ENCODE measurements around the gene CMTM1.
A peak's percentile ranks its signal among the peaks of the same experiment; 100 is the strongest.

Gene CMTM1

DNA sequence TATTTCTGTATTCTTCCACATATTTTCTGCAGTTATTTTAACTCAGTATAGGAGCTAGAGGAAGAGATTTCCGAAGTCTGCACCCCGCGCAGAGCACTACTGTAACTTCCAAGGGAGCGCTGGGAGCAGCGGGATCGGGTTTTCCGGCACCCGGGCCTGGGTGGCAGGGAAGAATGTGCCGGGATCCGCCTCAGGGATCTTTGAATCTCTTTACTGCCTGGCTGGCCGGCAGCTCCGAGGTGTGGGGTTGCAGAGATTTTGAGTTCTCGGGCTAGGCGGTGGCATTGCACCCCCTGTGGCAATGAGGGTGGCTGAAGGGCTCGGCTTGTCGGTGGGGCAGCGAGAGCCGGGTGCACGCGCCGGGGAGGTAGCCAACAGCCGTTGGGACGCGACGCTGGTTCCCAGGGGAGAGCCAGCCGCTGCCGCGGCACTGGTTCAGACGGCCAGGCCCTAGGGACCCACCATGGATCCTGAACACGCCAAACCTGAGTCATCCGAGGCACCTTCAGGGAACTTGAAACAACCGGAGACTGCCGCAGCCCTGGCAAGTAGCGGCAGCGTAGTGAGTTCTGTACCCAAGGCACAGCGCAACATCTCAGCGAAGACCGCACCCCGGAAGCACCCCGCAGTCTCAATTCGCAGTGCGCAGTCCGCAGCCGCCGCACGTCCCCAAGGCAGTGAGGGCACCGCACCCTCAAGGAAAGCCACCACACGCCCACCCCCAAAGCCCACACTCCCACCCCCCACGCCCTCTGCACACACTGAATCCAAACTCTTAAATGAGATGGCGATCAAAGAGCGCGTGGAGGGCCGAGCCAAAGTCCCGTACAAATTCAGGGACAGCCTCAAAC, at the start of gene CMTM1:
Gene CMTM1, plus strand, starts transcription at position 389 of the 851 bp plus-strand sequence. Its CDS starts 75 bp downstream, at position 464.
- no peak for DNase-seq (ENCODE audit: low read depth in 2 of 2)

DNA sequence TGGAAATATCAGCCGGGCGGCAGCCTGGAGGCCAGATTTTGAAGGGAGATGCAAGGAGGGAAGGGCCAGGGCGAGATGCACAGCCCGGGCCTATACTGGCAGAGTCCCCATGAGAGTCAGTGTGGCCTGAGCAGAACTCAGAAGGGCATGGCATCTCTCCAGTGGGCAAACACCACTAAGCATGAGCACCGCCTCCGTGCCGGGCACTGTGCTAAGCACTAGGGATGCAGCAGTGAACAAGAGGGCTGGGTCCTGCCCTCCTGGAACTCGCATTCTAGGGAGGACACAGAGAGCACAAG, 49.8 kb upstream of the CMTM1 start:
- DNase-seq (ENCODE audit: low read depth in 2 of 2) = no peak

GRCh38 chr16:66516808-66517585, 49.2 kb upstream of the CMTM1 start:
- DNase-seq (ENCODE audit: low read depth in 2 of 2) = peak; percentile 30 to 57

DNA sequence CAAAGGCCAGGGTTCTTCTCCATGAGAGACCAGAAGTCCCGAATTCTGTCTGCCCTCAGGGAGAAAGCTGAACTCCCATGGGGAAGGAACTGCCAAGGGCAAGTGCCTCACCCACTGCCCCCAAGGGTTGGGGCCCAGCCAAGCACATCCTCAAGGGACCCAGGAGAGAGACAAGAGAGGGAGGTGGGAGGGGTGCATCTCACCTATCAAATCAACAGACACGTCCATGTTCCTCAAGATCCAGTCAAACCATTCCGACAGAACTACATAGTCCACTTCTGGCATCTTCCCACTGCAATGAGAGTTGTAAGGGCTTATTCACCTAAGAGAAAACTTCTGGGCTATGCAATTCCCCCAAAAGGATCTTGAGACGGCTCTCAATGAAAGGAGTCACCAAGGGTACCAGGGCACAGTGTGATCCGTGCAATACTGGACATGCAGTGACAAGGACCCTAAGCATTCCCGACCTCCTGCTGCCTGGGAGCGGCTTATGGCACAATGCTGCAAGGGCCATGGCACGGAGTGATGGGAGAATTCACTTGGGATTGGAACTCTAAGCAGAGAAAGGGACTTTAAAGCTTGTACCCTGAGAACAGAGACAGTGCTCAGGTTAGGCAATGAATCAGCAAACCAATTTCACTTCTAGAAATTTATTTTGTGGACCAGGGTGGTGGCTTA, 48.5 kb upstream of the CMTM1 start:
- no peak for DNase-seq (ENCODE audit: low read depth in 2 of 2)

DNA sequence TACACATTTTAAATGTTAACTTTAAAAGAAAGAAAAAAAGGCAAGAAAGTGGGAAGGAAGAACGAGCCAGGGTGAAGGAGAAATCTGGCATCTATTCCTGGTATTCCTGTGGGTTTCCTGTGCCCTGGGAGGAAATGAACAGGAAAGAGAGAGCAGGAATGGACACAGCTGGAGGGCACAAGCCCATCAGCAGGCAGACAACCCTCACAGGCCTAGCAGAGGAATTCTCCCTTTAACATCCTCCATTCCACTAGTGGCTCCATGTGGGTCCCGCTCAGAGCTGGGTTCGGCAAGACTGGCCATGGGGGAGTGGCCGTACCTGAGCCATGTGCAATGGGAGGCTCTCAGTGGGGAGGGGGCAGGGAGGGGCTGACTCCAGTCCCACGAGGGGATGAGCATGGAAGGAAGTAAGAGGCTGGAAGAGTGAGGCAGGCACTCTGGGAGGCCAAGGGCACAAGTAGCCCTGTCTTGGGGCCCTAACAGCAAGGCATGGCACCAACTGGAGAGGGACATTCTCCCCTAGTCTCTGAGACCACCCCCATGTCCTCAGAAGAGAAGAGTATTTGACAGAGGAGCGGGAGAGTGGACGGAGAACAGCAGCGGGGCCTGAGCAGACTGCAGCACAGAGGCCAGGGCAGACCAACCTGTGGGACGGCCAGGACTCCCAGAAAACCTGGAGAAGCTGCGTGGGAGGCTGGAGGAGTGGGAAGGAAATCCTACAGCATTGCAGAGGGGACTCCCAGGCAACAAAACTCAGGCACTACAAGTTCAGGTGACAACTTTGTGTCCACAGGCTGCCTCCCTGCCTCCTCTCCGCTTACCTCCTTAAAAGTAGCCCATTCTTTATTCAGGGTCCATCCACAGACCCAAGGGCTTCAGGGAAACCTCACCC, 46.5 kb upstream of the CMTM1 start:
- no peak for DNase-seq (ENCODE audit: low read depth in 2 of 2)

- DNase-seq (ENCODE audit: low read depth in 2 of 2) = no peak
These were observed 45.7 kb upstream of the CMTM1 start for GRCh38 chr16:66520406-66521170.

DNA sequence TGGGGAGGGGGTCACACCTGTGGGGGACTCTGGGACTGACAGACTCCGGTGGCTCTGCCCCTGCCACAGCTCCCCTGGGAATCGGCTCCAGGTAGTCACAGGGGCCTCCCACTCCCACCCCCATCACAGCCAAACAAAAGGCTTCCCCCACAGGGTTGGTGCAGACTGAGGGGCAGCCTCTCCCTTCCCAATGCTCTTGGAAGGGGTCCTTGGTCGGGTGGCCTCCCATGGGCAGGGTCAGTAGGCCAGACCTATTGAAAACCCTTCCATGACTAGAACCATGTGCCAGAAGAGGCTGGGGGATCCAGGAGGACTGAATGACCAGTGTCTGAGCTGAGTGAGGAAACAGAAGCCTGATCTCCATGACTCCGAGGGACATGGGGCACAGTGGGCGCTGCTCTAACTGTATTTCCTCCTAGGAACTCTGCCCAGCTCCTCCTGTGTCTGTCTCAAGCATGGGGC, 45.0 kb upstream of the CMTM1 start:
- DNase-seq (ENCODE audit: low read depth in 2 of 2) = no peak

DNA sequence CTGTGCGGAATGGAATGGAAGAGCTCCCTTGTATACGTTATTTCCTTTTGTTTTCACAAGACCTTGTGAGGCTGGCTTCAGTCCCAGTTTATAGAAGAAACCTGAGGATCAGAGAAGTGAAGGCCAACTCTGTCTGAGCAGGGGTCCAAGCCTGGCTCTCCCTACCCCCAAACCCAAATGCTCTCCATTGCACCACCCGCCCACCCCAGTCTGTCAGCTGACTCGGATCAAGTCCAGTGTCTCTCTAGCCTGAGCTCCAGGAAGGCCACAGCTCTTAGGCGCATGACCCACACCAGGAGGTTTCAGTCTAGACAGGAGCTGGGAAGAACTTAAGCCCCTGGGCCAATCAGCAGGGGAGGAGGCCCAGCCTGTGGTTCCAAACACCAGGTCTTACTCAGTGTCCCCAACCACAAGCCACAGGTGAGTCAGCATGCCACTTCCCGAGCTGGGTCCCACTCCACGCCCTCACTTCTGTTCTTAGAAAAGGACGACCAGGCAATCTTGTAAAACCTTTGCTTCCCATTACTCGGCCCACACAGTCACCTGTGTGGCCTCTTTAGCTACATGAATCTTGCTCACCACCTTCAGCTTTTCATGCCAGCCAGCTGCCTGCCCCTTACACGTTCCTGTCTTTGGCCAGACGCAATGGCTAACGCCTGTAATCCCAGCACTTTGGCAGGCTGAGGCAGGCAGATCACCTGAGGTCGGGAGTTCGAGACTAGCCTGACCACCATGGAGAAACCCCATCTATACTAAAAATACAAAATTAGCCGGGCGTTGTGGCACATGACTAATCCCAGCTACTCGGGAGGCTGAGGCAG, 44.1 kb upstream of the CMTM1 start:
- peak; percentile 66 to 79 for DNase-seq (ENCODE audit: low read depth in 2 of 2)

DNA sequence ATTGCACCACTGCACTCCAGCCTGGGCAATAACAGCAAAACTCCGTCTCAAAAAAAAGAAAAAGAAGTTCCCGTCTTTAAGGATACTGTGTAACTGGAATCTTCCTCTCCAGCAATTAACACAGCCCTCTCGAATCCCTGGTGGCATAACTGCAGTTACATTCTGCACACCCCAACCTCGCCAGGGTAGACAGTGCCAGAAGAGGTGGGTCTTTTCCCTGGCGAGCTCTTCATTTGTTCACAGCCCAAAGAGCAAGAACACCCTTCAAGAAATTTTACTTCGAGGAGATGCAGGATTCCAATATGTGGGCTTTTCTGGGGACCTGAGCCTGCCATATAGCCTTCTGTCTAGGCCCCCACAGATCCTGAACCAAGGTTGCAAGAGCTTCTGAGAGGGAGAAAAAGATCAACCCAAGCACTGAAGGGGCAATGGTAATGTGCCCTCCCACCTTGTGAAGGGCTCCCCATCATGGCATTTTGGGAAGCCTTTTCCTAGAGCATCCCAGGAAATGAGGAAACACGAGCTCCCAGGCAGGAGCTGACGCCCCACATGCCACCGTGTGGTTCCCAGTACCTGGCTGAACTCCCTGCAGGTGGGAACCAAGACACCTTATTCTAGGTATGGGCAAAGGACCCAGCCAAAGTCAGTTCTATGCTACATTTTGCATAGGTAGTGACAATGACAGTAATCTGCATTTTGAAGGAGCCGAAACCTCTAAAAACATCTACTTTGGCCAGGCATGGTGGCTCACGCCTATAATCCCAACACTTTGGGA, 43.2 kb upstream of the CMTM1 start:
- no peak for DNase-seq (ENCODE audit: low read depth in 2 of 2)

DNA sequence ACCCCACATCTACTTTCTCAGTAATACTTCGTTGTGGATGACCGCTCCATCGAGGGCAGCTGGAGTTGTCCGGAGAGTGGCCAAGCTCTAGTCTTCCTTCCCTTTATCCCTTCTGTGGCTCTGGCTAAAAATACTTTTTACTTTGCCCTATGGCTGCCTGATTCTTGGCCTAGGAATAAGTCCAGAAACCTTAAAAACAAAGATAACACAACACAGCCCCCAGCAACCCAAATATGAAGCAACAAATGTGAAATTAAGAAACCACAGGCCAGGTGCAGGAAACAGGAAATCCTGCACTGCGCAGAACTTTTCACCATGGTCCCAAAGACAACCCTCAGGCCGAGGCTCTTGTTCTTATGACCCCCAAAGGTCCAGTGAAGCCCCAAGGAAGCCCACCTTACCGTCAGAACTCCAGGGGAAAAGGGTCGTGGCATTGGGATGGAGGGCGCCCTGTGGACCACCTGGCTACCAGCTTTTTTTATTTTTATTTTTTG, 42.3 kb upstream of the CMTM1 start:
- no peak for DNase-seq (ENCODE audit: low read depth in 2 of 2)

DNA sequence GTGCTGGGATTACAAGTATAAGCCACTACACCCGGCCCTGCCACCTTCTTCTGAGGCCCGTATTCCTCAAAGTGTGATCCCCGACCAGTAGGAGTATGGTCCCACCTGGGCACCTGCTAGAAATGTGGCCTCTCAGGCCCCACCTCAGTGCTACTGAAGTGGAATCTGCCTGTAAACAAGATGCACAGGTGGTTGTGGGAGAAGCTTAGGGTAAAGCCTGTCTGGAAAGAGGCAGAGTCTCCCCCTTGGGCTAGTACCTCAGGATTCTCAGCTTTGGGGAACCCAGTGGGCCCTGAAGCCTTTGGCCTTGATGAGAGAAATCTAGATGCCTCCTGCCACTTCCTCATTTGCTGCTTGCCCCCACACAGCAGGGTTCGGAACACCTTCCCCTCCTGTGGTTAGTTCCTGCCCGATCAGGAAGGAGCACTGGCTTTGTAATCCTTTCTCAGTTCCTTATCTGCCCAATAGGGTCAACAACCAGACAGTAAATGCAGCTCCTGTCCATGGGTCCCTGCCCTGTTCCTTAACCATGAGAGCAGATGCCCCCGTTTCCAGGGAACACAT, 41.6 kb upstream of the CMTM1 start:
- DNase-seq (ENCODE audit: low read depth in 2 of 2) = no peak

DNA sequence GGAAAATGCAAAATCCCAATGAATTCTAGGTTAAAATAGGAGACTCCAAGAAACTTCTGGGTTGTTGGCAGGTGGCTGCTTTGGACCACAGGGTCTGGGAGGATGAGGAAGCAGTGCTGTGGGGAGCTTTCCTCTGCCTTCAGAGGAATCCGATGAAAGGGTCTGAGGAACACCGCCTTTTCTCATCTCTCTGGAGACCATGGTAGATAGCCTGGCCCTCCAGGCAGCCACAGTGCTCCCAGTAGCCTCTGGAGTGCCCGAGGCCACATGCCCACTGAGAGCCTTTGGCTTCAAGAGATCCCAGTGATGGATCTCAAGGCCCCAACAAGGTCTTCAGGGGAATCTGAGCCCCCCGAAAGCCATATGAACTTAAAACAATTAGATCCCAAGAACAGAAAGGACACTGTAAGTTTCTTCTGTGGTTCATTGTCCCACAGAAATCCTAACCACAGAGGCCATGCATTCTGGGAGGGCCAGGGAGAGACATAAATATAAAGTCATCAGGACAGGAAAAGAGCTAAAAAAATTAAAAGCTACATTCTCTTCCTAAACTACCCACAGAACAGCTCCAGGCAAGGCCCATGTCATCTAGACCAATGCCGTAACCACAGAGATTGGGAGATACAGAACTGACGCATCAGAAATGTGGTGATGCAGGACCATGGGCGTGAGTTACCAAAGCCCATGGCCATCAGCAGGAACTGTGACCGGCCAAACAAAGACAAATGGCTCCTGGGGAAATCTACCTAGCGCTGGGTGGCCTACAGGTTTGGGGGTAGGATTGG, 40.7 kb upstream of the CMTM1 start:
- DNase-seq (ENCODE audit: low read depth in 2 of 2) = no peak

GRCh38 chr16:66528294-66528693, 37.9 kb upstream of the CMTM1 start:
- no peak for DNase-seq (ENCODE audit: low read depth in 2 of 2)

DNA sequence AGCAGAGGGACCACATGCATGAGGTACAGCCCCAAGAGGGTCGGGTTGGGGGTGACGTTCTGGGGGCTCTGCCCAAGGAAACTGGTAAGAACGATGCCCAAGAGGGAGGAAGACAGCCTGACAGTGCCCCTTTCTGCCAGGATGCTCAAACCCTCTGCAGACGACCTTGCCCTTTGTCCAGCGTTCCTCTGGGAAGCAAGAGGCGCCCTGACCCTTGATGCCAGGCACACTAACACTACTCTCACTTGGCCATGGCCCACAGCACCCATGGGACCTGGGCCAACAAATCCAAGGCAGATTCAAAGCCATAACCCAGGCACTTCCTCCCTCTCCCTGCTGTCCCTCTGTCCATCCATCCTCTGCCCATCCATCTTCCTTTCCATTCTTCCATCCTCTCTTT, 36.8 kb upstream of the CMTM1 start:
- no peak for DNase-seq (ENCODE audit: low read depth in 2 of 2)

GRCh38 chr16:66534376-66534799, 31.9 kb upstream of the CMTM1 start:
- no peak for DNase-seq (ENCODE audit: low read depth in 2 of 2)

- no peak for DNase-seq (ENCODE audit: low read depth in 2 of 2)
These were observed 29.7 kb upstream of the CMTM1 start for GRCh38 chr16:66536525-66536924.

DNA sequence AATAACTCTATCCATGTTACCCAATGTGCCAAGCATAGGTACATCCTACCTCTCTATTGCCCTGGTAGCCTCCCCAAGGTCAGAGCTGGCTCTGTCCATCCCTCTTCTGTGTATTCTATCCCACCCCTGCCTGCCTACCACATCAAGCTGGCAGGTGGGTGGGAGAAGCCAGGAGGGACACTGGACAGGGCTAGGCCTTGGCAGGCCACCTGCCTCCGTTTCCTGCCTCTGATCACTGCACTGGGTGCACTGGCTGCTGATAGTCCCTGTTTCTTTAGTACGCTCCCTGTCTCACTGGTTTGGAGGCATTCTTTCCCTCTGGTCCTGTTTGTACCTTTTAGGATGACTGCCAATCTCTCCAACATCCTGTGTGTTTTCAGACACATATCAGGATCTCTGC, 29.0 kb upstream of the CMTM1 start:
- no peak for DNase-seq (ENCODE audit: low read depth in 2 of 2)

DNA sequence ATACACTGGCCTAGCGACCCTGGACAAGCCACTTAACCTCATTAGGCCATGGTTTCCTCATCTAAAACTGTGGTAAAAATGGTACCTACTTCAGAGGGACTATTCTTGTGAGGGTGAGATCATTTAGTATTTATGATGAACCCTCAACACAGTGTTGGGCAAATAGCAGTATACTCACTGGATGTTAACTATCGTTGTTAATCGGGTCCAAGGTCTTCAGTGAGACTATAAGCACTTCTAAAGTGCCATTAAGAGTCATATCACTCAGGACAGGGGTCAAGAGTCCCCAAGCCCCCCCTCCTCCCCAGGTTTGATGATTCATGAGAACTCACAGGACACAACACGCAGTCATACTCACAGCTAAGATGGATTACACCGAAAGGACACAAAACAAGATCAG, 27.3 kb upstream of the CMTM1 start:
- DNase-seq (ENCODE audit: low read depth in 2 of 2) = no peak
